DMS 273 treated with DMSO at 0.1 percent for 48 hours (cell line): Measurements from ENCODE around the gene SOX4.
A peak's percentile ranks its signal among the peaks of the same experiment; 100 is the strongest.

Source experiments
- DNase-seq: peaks from one replicate; lab custom pipeline; 2025; lab: John Stamatoyannopoulos, UW

Gene SOX4

GRCh38 chr6:21614226-21614625, 20.7 kb downstream of the SOX4 start:
- no peak for DNase-seq

- peak; percentile 21 for DNase-seq
These were observed 22.0 kb downstream of the SOX4 start for GRCh38 chr6:21615504-21615903.

DNA sequence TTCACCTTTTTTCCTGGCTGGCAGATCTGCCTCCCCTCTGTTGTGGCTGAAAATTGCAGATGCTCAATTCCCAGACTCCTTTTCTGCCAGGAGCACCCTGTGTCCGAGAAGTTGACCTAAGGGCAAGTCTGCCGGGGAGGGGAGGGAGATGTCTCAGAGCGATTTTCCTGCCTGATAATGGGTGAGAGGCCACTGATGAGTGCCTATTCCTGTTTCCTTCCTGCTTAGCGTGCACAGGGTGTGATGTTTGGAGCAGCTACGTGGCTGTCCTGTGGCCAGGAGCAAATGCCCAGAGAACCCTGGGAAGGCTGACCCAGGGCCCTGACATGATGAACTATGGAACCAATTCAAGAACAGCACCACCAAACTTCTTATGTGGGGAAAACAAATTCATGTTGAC, 22.5 kb downstream of the SOX4 start:
- DNase-seq, result no peak

DNA sequence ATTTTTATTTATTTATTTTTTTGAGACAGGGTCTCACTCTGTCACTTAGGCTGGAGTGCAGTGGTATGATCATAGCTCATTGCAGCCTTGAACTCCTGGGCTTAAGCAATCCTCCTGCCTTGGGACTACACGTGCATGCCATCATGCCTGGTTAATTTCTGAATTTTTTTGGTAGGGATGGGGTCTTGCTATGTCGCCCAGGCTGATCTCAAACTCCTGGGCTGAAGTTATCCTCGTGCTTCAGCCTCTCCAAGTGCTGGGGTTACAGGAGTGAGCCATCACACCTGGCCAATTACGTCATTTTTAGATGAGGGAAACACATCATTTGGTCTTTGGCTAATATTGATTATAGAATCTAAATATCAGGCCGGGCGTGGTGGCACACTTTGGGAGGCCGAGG, 32.1 kb downstream of the SOX4 start:
- DNase-seq, result no peak

DNA sequence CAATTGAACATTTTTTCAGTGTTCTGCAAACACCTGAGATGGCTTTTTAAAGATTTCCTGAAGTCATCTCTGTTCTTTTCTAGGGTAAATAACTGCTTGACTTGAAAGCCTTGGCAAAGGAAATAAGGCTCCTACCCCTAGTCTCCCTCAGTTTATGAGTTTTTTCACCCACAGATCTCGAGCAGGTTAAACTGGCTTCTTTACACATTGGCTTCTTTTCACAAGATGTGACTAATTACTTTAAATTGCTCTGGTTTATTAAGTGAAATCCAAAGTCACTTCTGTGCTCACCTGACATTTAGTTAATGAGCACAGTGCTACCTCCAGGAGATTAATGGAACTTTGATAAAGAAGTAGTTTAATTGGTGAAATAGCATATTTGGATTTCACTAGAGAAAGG, 33.2 kb downstream of the SOX4 start:
- DNase-seq, result no peak

GRCh38 chr6:21628160-21628559, 34.6 kb downstream of the SOX4 start:
- no peak for DNase-seq

DNA sequence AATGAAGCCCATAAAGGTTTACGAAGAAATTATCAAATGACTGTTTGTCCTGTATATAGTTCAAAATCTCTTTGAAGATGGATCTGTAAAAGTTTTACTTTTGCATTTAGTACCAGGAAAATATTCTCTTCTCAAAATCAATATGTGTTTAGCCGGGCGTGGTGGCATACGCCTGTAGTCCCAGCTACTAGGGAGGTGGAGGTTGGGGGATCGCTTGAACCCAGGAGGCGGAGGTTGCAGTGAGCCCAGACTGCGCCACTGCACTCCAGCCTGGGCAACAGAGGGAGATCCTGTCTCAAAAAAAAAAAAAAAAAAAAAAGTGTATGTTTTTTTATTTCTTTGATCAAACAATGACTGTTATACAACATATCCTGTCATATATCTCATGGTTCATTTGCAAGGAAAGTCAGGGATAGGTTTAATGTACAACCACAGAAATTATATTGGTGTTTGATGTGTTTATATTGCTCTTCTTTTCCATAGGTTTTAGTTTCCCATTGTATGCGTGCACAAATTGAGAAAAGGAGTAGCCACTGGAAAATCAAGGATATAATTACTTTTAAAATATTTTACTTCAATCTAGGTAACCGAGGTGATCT, 40.1 kb downstream of the SOX4 start:
- no peak for DNase-seq

DNA sequence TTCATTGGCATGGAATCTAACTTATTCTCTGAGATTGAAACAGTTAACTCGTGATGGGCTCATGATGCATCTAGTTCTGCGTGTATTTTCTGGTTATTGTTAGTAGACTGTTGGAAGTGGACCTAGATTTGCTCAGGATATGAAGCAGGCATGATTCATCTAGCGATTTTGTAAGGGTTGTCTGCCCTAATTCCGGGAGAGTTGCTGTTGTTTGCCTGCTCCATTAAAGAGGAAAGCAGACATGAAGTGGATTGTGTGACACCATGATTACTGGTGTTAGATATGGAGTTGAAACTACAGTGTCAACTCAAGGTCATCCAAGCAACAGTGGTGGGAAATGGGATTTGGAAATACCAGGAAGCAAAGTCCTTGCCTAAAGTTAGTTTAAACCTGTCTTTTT, 41.0 kb downstream of the SOX4 start:
- no peak for DNase-seq

DNA sequence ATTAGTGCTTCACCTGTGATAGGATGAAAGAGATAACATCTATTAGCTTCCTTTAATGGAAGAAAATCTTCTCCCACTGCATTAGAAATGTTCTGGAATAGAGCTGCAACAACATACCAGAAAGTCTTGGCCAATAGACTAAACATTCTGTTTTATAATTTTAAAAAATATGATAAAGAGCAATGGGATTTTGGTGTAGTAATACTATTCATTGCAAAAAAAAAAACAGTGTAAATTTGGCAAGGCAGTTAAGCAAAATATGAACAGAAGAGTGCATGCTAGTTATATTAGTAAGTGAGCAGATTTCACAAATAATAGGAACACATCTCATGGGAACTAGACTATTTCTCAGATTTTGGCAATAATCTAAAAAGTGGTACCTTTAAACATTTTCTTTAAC, 43.3 kb downstream of the SOX4 start:
- DNase-seq, result no peak

- DNase-seq, result no peak
These were observed 45.8 kb downstream of the SOX4 start for GRCh38 chr6:21639316-21639715.
